LNCaP clone FGC (cell line): ENCODE data around the gene IL1RAPL1.

ENCODE experiments used
- DNase-seq: peaks from one replicate; pipeline ENCODE4 v3.0.0-alpha.2; 2011; ENCODE audit warnings: low read depth
- H3K4me3 ChIP-seq: 2 replicates; pipeline ENCODE4 v1.5.1; 2011; ENCODE audit warnings: mild to moderate bottlenecking, low read depth, low read length, control low read depth
- TF ChIP-seq, protein P1 (sequence below): IDR thresholded peaks from 2 replicates; pipeline ENCODE4 v1.5.1; 2012; ENCODE audit warnings: mild to moderate bottlenecking; ENCODE audit not compliant: control insufficient read depth, insufficient read depth; ENCODE audit errors: extremely low read depth

IL1RAPL1 gene

DNA sequence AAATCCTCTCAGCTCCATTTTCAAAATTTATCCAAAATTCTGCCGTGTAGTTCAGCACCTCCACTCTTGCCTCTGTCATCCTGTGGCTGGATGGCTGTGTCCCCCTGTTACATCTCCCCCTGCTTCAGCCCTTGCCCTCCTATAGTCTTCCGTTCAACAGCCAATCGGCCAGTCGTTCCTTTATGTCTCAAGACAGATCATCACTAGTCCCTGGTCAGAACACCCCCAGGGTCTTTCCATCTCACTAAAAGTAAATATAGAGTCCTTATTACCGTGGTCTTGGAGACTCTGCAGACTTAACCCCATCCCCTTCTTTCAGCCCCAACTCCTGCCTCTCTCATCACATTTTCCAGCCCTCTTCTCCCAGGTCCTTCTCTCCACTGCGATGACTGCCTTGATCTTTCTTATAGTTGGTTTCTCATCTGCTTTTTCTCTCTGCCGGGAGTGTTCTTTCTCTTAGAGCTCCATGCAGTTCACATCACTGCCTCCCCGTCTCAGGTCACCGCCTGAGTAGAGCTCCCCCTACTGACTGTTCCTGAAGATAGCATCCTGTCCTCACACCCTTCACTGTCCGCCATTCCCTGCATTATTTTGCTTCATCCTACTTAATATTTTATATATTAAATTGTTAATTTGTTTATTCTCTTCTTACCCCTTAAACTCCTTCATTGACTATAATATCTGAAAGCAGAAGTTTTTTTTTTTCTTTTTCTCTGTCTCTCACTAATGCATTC lies 891.3 kb downstream of the IL1RAPL1 start:
- no peak for DNase-seq
- TF ChIP-seq, protein P1, sequence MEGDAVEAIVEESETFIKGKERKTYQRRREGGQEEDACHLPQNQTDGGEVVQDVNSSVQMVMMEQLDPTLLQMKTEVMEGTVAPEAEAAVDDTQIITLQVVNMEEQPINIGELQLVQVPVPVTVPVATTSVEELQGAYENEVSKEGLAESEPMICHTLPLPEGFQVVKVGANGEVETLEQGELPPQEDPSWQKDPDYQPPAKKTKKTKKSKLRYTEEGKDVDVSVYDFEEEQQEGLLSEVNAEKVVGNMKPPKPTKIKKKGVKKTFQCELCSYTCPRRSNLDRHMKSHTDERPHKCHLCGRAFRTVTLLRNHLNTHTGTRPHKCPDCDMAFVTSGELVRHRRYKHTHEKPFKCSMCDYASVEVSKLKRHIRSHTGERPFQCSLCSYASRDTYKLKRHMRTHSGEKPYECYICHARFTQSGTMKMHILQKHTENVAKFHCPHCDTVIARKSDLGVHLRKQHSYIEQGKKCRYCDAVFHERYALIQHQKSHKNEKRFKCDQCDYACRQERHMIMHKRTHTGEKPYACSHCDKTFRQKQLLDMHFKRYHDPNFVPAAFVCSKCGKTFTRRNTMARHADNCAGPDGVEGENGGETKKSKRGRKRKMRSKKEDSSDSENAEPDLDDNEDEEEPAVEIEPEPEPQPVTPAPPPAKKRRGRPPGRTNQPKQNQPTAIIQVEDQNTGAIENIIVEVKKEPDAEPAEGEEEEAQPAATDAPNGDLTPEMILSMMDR, result no peak
- no peak overlapping the region for H3K4me3 ChIP-seq

DNA sequence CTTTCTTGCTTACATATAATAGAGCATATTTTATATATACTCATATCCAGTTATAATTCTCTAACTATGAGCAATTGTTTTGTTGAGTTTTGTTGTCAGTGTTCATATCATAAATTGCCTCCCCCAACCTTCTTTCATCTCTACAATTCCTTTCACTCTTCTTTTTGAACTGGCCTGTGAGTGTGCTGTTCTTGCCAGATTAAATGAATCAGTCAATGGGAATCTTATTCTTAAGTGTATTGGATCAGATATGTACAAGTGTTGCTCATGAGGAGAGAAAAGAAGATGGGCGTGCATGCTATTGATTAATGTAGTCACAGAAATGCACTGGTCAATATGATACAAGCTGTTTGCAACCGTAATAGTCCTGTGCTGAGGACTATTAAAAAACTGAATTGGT lies 900.0 kb downstream of the IL1RAPL1 start:
- DNase-seq, result no peak
- H3K4me3 ChIP-seq, result no peak overlapping the region
- TF ChIP-seq, protein P1, result no peak

DNA sequence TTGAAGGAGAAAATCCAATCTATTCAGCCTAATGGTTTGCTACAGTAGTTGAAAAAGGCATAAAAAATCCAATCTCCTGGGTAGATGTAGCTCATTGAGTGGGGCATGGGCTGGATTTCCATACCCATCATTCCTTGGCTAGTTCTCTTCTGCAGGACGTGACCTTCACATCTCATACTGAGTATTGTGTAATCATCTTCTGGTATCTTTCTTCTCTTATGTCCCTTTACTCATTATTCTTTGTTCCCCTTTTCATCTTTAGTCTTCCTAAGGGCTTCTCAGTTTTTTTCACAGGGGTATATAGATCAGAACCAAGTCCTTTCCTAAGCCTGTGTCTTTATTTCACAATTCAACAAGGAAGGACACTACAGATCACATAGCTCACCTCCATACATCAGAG lies 900.5 kb downstream of the IL1RAPL1 start:
- H3K4me3 ChIP-seq, result no peak overlapping the region
- no peak for DNase-seq
- TF ChIP-seq, protein P1, result no peak

DNA sequence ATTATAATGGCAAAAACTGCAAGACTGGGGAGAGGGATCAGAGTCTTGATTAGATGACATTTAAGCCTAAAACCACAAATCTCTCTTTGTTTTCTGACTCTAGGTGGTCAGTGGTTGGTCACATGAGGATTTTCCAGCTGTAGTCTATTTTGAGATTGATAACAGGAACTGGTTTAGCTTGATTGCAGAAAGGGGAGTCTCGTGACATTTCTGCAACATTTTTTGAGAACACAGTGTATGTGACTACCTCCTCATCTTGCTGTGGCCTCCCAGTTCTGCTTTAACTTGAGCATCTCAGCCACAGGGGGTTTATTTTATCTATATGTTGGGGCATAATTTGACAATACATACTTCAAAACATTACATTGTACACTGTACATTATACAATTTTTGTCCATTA lies 901.7 kb downstream of the IL1RAPL1 start:
- DNase-seq, result no peak
- TF ChIP-seq, protein P1, result no peak
- no peak overlapping the region for H3K4me3 ChIP-seq

DNA sequence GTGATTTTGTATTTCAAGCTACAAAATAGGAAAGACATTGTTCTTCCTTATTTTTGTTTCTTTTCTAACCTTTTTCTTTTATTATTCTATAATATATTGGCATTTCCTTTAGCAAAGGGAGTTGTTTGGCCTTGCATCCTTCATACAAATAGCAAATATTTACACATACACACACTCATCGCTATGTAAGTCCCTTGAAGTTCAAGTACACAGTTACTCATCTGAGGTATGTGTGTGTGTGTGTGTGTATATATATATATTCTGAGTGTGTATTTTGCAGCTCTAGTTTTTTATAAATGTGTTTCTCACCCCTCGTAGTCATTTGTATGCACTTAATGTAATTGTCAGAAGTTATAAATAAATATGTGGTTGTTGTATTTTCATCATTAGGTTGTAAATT lies 903.4 kb downstream of the IL1RAPL1 start:
- no peak overlapping the region for H3K4me3 ChIP-seq
- no peak for DNase-seq
- TF ChIP-seq, protein P1, result no peak

DNA sequence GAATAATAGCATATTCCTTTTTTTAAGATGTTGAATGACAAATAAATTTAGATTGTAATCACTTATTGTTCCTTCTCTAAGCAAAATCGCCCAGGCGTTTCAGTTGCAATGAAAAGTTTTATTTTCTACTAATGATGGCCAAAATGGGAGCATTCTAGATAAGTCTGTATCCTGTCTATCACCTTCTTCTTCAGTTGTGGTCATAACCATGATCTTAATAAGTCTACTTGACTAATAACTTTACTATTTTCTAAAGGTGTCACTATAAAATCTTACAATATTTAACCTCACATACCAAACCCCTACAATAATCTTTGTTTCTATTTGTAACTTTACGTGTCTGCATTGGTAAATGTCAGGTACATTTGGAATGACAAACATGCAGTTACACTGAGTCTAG lies 904.4 kb downstream of the IL1RAPL1 start:
- TF ChIP-seq, protein P1, result no peak
- no peak overlapping the region for H3K4me3 ChIP-seq
- no peak for DNase-seq

DNA sequence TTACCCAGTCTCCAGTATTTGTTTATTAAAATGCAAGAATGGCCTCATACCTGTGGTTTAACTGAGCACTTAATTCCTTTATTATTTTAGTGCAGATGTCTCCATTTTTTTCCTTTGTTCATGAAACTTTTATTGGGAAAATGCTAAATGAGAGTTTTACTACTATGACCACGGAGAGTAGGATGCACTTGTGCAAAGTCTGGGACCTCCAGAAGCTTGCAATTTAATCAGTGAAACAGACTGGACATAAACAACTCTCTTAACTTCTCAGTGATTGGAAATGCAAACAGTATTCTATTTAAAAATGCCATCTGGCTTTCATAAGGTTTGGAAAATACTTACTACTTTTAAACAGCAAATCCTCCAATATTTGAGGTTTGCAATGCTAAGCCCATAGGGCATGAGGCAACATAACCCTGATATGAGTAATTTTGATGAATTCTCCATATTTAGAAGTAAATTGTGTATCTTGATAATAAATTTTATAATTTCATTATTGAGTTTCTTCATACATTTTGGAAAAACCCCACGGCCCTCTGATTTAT lies 909.5 kb downstream of the IL1RAPL1 start:
- TF ChIP-seq, protein P1, result no peak
- no peak overlapping the region for H3K4me3 ChIP-seq
- no peak for DNase-seq
